Skeletal muscle tissue (tissue), 4 donors: Measurements from ENCODE around the gene NAV2. TPM values are rescaled to one million over a fixed set of nuclear protein-coding genes. Genes with fewer than 3 reads are reported as not detected.

Experiments
- H3K27ac ChIP-seq: one replicate; pipeline ENCODE4 v1.7.0; 2013; ENCODE audit warnings: mild to moderate bottlenecking, low read depth, low read length, inconsistent platforms
- H3K27me3 ChIP-seq, 3 donors: one replicate each; pipeline ENCODE4 v1.7.0; 2013; ENCODE audit warnings: low read length in 3 of 3; ENCODE audit not compliant: control insufficient read depth in 3 of 3, insufficient read depth in 3 of 3
- H3K36me3 ChIP-seq, 3 donors: one replicate each; pipeline ENCODE4 v1.7.0; 2013; ENCODE audit warnings: low read length in 3 of 3; ENCODE audit not compliant: control insufficient read depth in 3 of 3, insufficient read depth in 3 of 3
- H3K4me1 ChIP-seq, 3 donors: one replicate each; pipeline ENCODE4 v1.7.0; 2013; ENCODE audit warnings: low read length in 3 of 3, mild to moderate bottlenecking in 3 of 3; ENCODE audit not compliant: control insufficient read depth in 3 of 3, insufficient read depth in 3 of 3
- H3K4me3 ChIP-seq, 3 donors: one replicate each; pipeline ENCODE4 v1.7.0; 2013; ENCODE audit warnings: low read length in 3 of 3
- H3K9ac ChIP-seq, 3 donors: one replicate each; pipeline ENCODE4 v1.7.0; 2013; ENCODE audit warnings: low read length in 3 of 3, mild to moderate bottlenecking in 3 of 3, moderate library complexity in 2 of 3, low read depth in 1 of 3
- H3K9me3 ChIP-seq, 3 donors: one replicate each; pipeline ENCODE4 v1.7.0; 2013; ENCODE audit warnings: low read length in 3 of 3; ENCODE audit not compliant: control insufficient read depth in 3 of 3
- total RNA-seq: library from RNA; depleted of rRNA; stranded (reverse); fragments of >200 nt; gene quantifications from one replicate; pipeline ENCODE4 v1.2.3, GENCODE V29; 2014
- donor health status: Osteomylitis.

The NAV2 gene
- total RNA-seq, 1 donor from 2014 or later, result 43.3 TPM

DNA sequence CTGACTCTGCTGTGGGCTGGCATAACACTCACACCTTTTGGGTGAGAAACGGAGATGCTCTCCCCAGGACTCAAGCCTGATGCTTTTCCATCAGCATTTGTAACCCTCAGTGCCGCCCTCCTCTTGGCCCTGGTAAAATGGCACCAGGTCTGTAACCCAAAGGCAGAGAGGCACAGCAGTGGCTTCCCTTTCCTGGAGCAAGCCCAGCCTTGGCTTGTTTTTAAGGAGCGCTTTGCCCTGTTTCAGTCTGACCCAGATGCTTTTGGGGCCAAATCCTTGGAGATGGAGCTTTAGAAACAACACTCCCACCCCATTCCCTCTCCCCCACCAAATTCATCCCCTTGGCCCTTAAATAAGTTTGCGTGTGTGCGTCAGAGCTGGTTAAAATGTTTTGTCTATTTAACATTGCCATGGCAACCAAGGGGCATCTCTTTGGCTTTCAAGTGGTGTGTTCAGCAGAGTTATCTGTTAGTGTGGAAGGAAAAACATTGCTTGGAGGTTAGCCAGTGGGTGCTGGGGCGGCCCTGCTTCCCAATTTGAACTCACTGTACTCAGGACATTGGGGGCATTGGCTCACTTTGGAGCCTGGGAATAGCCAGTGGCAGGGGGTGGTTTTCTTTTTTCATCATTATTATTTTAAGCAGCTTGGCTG lies 134.1 kb downstream of the NAV2 start:
- H3K4me1 ChIP-seq, result peaks cover 22 to 42% (median 27%) of the 10 kb centered on the region in 3 donors
- H3K36me3 ChIP-seq, result no peaks in the 10 kb centered on the region
- H3K9ac ChIP-seq, result no peak overlapping the region
- no peak overlapping the region for H3K27ac ChIP-seq
- no peaks in the 10 kb centered on the region for H3K27me3 ChIP-seq
- H3K9me3 ChIP-seq, result no peaks in the 10 kb centered on the region
- no peak overlapping the region for H3K4me3 ChIP-seq

DNA sequence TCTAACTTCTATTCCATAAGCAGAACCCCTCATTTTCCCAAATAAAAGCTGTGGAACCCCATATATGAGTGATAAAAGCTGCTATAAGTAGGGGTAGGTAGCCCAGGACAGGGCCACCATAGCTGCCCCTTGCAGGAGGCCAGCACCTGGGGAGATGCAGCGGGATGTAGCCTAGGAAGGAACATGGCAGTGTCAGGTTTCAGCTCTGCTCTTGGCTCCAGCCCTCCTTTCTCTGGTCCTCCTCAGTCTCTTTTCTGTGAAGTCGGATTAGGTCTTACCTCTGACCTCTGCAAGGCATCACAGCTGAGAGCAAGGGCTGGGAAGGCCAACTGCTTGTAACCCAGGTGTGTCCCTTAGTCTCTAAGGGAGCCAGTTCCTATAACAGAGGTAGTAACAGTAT lies 135.6 kb downstream of the NAV2 start:
- H3K4me1 ChIP-seq, result peaks cover 22 to 35% (median 29%) of the 10 kb centered on the region in 3 donors
- no peak overlapping the region for H3K4me3 ChIP-seq
- H3K27ac ChIP-seq, result peak overlapping the region; percentile 76
- H3K27me3 ChIP-seq, result no peaks in the 10 kb centered on the region
- no peaks in the 10 kb centered on the region for H3K36me3 ChIP-seq
- no peak overlapping the region for H3K9ac ChIP-seq
- no peaks in the 10 kb centered on the region for H3K9me3 ChIP-seq

DNA sequence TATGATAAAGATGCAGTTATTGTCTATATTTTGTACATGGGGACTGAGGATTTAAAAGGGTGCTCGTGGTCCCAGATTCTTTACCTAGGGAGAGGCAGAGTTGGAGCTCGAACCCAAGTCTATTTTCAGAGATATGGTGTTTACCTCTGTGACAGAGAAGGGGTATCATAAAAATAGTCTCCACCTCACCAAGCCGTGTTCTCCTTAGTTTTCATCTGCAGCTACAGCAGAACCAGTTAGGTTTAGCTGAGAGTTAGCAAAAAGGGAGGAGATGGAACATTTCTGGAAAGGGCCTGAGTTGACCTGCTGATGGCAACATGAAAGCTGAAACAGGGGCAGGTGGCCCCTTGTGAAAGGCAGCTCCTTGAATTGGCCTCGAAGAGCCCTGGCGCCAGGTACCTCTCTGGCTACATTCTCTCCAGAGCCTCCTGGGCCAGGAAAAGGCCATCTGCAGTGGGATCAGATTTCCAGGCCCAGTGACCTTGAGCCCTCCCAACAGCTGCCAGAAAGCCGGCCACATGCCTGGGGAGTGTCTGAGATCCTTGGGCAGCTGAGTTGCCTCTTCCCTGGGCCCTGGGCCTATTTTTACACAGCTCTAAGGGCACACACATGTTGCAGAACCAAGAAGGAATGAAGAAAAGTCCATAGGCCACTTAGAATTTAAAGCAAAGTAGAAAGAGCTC lies 136.6 kb downstream of the NAV2 start:
- Histone ChIP-seq H3K27ac (peak overlapping the region; percentile 76), H3K9ac (peak overlapping the region in 2 of 3 donors; percentile 16 to 51), H3K4me1 (peaks cover 22 to 35% (median 32%) of the 10 kb centered on the region in 3 donors), H3K4me3 (peak overlapping the region in 2 of 3 donors; percentile 16 to 44), H3K36me3 (no peaks in the 10 kb centered on the region), H3K9me3 (no peaks in the 10 kb centered on the region), H3K27me3 (no peaks in the 10 kb centered on the region)

DNA sequence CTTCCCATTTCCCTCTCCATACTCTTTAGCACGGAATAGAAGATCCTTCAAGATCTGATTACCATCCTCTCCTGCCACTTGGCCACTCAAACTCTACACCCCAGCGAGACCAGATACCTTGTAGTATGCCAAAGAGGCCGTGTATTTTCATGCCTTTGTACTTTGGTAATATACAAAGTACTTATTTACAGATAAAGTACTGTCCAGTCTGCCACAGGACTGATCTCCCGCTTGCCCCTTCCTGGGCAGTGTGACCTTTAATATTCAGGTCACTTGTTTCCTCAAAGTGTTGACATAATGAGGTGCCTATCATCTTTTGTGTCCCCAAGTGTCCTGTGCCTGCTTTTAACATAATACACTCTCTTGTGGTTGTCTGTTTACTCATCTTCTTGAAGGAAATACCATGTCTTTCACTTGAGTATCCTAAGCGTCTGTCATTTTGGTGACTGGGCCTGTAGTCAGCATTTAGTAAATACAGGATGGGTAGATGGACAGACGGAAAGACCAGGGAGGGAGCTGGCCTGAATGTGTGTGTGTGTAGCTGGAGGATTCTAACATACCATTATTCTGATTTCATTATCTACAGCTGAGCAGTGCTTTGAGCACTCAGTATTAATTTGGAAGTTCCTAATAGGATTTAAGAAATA lies 137.4 kb downstream of the NAV2 start:
- Histone ChIP-seq H3K4me3 (peak overlapping the region in 2 of 3 donors; percentile 16 to 44), H3K36me3 (no peaks in the 10 kb centered on the region), H3K27me3 (no peaks in the 10 kb centered on the region), H3K9me3 (no peaks in the 10 kb centered on the region), H3K27ac (peak overlapping the region; percentile 76), H3K4me1 (peaks cover 22 to 35% (median 32%) of the 10 kb centered on the region in 3 donors), H3K9ac (peak overlapping the region; percentile 16 to 51 (median 48))

DNA sequence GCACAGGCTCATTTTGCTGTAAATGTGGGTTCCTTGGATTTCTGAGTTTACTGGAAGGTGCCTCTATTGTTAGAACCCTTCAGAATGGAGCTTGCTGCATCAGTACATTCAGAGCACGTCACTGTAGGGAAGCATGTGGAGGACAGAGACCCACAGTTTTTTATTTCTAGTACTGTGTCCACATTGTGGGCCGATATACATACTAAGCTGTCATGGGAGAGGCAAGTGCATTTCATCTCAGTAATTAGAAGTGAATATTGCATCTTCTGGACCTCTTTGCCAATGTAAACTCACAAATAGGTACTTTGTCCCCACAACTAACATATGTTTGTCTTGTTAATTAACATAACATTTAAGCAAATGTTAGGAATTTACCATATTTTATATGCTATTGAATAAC lies 139.7 kb downstream of the NAV2 start:
- Histone ChIP-seq H3K27ac (no peak overlapping the region), H3K4me3 (no peak overlapping the region), H3K36me3 (no peaks in the 10 kb centered on the region), H3K9me3 (no peaks in the 10 kb centered on the region), H3K4me1 (peaks cover 22 to 35% (median 32%) of the 10 kb centered on the region in 3 donors), H3K27me3 (no peaks in the 10 kb centered on the region), H3K9ac (no peak overlapping the region)

DNA sequence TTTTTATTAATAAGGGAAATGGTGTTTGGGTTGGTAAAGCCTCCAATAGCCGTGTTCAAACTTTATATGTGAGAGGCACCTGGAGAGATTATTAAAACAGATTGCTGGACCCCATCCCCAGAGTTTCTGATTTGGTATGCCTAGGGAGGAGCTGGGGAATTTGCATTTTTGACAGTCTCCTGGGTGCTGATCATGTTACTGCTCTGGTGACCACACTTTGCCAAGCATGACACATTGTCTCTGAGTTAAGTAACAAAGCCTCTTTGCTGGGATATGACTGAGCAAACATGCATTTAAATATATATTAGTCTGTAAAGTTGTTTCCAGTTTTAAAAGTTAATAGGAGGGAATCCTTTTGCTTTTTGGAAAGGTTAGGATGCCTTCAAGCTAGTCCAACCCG lies 140.4 kb downstream of the NAV2 start:
- Histone ChIP-seq H3K4me3 (no peak overlapping the region), H3K27ac (no peak overlapping the region), H3K36me3 (no peaks in the 10 kb centered on the region), H3K9me3 (no peaks in the 10 kb centered on the region), H3K9ac (no peak overlapping the region), H3K4me1 (peaks cover 22 to 32% (median 31%) of the 10 kb centered on the region in 3 donors), H3K27me3 (no peaks in the 10 kb centered on the region)

DNA sequence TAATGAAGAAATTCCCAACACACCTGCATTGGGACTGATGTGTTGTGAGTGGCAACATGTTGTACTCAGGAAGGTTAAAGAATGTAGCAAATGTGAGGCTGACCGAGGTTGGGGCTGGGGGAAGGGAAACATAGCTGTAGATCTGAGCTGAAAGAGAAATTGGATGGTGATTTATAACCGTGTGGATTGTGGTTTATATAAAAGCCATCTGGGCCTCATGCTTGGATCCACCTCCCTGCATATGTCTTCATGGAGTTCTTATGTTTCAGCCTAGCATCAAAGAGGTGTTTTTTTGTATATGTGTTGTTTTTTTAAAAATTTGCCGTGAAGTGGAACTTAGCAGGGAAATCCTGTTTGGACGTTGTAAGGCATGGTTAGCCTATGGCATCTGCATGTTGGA lies 141.3 kb downstream of the NAV2 start:
- no peaks in the 10 kb centered on the region for H3K9me3 ChIP-seq
- H3K4me1 ChIP-seq, result peaks cover 13 to 23% (median 22%) of the 10 kb centered on the region in 3 donors
- no peaks in the 10 kb centered on the region for H3K36me3 ChIP-seq
- no peak overlapping the region for H3K27ac ChIP-seq
- H3K4me3 ChIP-seq, result no peak overlapping the region
- no peak overlapping the region for H3K9ac ChIP-seq
- H3K27me3 ChIP-seq, result no peaks in the 10 kb centered on the region

DNA sequence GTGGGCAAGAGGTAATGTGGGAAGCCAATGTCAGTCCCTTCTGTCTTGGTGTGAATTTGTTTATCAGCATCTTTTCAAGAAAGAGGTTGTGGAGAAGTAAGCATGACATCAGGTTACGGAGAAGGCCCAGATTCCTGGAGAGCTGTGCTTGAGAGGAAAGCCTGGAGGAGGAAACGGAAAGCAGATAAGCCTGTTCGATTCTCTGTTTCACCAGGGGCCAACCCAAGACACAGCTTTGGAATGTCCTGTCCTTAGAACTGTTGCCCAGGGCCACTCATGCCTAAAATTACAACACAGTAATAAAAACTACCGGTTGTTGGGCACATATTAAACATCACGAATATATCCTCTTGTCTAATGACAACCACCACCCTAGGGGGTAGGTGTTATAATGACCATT lies 148.5 kb downstream of the NAV2 start:
- H3K36me3 ChIP-seq, result no peaks in the 10 kb centered on the region
- no peak overlapping the region for H3K4me3 ChIP-seq
- H3K4me1 ChIP-seq, result peaks cover 0 to 12% (median 7%) of the 10 kb centered on the region in 3 donors
- no peak overlapping the region for H3K27ac ChIP-seq
- H3K9me3 ChIP-seq, result no peaks in the 10 kb centered on the region
- H3K27me3 ChIP-seq, result no peaks in the 10 kb centered on the region
- H3K9ac ChIP-seq, result no peak overlapping the region

DNA sequence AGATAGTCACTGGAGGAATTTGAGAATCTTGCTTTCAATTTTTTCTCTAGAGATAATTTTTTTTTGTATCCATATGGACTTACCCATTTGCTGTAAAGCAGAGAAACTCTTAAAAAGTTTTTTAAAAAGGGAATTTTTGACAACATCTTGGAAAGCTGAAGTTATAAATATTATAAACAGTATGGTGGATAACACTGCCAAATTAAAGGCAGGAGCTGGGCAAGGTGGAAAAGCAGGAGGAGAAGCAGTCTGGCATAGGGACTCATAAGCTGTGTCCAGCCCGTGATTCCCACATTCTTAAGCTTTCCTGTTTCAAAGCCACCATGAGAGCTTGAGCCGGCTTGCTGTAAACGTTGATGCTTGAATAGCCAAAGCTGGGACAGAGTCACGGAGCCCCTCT lies 149.5 kb downstream of the NAV2 start:
- H3K4me3 ChIP-seq, result no peak overlapping the region
- H3K36me3 ChIP-seq, result no peaks in the 10 kb centered on the region
- H3K4me1 ChIP-seq, result peaks cover 0 to 12% (median 7%) of the 10 kb centered on the region in 3 donors
- H3K9ac ChIP-seq, result no peak overlapping the region
- no peaks in the 10 kb centered on the region for H3K27me3 ChIP-seq
- H3K9me3 ChIP-seq, result no peaks in the 10 kb centered on the region
- no peak overlapping the region for H3K27ac ChIP-seq
